Kidney tubule cell (primary cell): Measurements from ENCODE around the gene NRAP.

ENCODE experiments used
- DNase-seq: peaks from one replicate; pipeline ENCODE4 v3.0.0-alpha.2; 2018; ENCODE audit warnings: low spot score

Gene NRAP

GRCh38 chr10:113663908-113664307 lies at the start of gene NRAP:
TSS of gene NRAP (minus strand) at chr10:113664041. CDS start at chr10:113663882, 159 bp downstream.
- DNase-seq: no peak

- no peak for DNase-seq
Observed at GRCh38 chr10:113713640-113713982, 49.8 kb upstream of the NRAP start.

- no peak for DNase-seq
Observed at GRCh38 chr10:113712755-113713639, 49.2 kb upstream of the NRAP start.

DNA sequence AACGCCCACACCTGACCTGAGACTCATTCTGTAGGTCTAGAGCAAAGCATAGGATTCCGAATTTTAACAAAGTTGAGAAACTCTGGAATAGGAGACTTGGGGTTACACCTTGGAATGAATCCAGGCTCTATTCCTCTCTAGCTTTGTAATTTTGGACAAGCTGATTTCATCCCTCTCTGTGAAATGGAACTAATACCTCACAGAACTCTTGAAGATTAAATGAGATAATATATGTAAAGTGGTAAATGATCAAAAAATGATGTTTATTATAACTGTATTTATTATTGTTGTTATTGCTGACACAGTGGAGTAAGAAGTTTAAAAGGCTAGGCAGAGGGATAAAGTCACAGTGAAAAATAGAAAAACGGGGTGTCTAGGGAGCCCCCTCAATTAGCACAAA lies 48.2 kb upstream of the NRAP start:
- DNase-seq: no peak

DNA sequence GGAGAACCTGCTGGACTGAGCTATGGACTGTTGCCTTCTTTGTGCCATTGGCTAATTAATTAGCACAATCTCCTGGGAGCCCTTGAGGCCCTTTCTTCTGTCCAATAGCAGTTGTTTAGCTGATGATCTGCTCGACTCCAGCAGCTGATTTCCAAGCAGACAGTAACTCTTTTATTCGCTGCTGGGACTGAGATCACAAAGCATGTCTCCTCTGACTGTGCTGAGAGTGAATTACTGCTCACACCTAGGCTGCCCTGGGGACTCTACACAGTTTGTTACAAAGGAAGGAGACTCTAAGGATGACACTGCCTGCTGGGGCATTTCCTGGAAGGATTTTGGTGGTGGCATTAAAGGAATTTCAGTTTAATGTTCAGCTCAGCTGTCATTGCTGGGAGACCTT lies 47.3 kb upstream of the NRAP start:
- peak; percentile 60 for DNase-seq

- peak; percentile 60 for DNase-seq
Observed at GRCh38 chr10:113709221-113709838, 45.5 kb upstream of the NRAP start.

DNA sequence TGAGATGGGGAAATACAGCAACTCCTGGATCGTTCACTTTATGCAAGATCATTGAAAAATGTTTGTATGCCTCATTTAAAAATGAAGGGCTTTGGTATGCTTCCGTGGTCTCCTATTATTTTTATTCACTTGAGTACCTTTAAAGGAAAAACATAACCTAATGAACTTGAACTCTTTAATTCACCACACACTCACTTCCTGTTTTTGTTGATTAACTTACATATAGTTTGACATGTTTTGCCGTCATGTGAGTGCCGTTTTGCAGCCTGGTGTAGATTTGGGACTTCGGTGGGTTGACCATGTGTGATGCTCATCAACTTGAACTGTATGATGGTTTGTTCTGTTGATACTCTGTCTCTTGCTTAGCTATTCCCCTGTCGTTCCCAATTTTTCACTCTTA lies 44.8 kb upstream of the NRAP start:
- DNase-seq: no peak

GRCh38 chr10:113706623-113707022 lies 42.8 kb upstream of the NRAP start:
- no peak for DNase-seq

- no peak for DNase-seq
Observed at GRCh38 chr10:113705344-113705652, 41.5 kb upstream of the NRAP start.

- peak; percentile 34 for DNase-seq
Observed at GRCh38 chr10:113704637-113705343, 40.9 kb upstream of the NRAP start.

GRCh38 chr10:113697595-113697994 lies 33.8 kb upstream of the NRAP start:
- no peak for DNase-seq

DNA sequence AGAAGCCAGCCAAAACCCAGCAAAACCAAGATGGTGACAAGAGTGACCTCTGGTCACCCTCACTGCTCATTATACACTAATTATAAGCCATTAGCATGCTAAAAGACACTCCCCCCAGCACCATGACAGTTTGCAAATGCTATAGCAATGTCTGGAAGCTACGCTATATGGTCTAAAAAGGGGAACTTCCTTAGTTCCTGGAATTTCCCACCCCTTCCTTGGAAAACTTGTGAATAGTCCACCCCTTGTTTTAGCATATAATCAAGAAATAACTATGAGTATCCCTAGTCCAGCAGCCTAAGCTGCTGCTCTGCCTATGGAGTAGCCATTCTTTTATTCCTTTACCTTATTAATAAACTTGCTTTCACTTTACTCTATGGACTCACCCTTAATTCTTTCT lies 31.9 kb upstream of the NRAP start:
- DNase-seq: no peak

DNA sequence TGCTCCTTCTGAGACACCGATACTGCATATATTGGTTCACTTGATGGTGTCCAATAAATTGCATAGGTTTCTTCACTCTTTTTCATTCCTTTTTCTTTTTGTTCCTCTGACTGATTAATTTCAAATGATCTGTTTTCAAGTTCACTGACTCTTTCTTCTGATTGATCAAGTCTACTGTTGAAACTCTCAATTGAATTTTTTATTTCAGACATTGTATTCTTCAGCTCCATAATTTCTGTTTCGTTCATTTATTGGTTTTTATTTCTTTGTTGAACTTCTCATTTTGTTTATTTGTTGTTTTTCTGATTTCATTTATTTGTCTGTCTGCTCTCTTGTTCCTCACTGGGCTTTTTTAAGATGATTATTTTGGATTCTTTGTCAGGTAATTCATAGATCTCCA lies 29.5 kb upstream of the NRAP start:
- DNase-seq: no peak

DNA sequence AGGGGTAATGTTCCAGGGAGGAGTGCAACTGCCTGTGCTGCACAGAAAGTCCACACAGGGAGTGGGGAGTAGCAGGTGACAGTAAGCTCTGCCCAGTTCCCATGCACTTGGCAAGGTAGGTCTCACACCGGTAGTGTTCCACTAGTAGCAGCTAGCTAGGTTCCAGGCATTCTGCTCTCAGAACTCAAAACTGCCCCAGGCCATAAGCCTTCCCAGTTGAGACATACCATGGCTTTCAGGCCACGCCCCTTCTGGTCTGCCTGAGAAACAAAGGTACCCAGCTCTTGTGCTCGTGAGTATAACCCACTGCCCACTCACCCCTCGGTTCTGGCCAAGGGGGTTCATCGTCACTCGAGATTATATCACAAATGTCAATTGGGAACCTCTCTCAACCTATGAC lies 28.4 kb upstream of the NRAP start:
- no peak for DNase-seq

DNA sequence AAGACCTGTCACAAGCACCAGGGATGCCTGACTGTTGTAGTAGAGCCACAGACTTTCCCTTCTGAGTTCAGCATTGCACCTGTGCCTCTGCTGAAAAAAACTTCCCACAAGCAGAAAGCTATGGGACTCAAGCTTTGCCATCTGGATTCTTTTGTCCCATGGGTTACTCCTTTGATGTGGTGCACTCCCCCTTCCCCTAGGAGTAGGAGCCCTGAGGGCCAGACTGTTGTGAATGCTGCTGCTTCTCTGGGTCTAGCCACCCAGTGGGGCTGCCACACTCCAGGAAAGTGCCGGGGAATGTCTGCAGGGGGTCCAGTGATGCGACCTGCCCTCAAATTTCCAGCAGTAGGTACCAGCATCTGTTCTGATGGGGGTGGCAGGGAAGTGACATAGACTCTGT lies 27.5 kb upstream of the NRAP start:
- DNase-seq: no peak

DNA sequence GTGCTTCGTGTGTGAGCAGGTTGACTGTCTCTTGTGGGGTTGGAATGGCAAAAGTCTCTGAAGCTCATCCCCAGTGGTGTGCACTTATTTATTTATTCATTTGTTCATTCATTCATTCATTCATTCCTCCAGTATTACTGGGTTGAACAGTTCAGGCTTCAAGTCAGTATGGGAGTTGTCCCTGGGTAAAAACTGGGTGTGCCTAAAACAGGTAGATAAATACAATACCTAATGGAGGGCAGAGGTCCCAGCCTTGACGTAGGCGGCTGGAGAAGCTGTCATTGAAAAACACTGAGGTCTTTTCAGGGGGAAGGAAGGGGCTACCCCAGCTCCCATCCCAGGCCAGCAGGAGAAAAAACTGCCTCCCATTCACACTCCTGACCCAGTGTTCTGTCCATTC lies 26.9 kb upstream of the NRAP start:
- no peak for DNase-seq

GRCh38 chr10:113689574-113689973 lies 25.7 kb upstream of the NRAP start:
- DNase-seq: no peak

DNA sequence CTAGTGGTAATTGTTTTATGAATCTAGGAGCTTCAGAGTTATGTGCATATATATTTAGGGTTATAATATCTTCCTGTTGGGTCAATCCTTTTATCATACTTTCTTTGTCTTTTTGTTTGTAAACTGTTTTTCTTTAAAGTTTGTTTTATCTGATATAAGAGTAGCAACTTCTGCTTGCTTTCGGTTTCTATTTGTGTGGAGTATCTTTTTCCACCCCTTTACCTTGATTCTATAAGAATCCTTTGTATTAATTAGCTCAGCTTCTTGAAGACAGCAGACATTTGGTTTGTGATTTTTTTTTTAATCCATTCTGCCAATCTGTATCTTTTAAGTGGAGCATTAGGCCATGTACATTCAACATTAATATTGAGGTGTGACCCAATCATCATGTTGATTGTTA lies 25.2 kb upstream of the NRAP start:
- no peak for DNase-seq

DNA sequence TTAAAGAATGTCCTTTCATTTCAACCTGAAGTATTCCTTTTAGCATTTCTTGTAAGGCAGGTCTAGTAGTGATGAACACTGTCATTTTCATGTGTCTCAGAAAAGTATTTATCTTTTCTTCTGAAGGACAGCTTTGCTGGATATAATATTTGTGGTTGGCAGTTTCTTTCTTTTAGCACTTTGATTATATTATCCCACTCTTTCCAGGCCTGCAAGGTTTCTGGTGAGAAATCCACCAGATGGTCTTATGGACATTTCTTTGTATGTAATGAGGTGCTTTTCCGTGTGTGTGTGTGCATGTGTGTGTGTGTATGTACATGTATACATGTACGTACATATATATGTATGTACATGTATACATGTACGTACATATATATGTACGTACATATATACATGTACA lies 23.2 kb upstream of the NRAP start:
- no peak for DNase-seq

- DNase-seq: no peak
Observed at GRCh38 chr10:113686028-113686427, 22.2 kb upstream of the NRAP start.

DNA sequence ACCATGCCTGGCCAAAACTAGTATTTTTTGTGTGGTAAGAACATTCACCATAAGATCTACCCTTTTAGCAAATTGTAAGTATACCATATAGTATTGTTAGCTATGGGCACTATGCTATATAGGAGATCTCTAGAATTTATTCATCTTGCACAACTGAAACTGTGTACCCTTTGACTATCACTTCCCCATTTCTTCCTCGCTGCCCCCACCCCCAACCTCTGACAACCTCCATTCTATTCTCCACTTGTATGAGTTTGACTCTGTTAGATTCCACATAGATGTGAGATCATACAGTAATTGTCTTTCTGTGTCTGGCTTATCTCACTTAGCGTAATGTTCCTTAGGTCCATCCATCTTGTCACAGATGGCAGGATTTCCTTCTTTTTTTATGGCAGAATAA lies 19.5 kb upstream of the NRAP start:
- no peak for DNase-seq

GRCh38 chr10:113681533-113682470 lies 18.0 kb upstream of the NRAP start:
- DNase-seq: no peak
